SH-SY5Y (cell line): ENCODE data around the gene ARHGAP28.

ENCODE experiments used
- GATA2 ChIP-seq: IDR thresholded peaks from 2 replicates; pipeline ENCODE4 v1.6.1; 2011; ENCODE audit warnings: mild to moderate bottlenecking, low read depth, low read length
- GATA3 ChIP-seq: IDR thresholded peaks from 2 replicates; pipeline ENCODE4 v1.6.1; 2011; ENCODE audit warnings: low read depth, mild to moderate bottlenecking, low read length, moderate library complexity

ARHGAP28 gene

DNA sequence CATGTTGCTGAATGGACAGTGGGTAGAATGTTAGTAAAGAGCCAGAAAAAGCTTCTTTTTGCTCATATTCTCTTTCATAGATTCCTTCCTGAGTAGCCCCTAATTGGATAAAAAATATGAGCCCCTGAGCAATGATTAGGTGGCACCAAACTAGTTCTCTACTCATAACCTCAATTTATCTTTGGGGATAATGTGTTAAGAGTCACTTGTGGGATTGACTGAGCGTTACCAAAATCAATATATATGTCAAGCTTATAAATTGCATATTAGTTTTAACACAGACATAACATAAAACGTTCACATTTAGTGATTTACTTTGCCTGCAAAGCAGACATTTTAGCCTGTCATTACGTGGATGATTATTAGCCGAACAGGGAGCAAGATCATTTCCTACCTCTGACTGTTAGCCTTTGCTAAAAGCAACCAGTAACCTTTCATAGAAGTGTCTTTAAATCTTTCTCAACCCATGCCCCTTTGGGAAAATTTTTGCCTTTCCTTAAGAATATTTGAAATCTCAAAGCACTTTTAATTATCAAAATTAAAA lies 85.4 kb downstream of the ARHGAP28 start:
- TF ChIP-seq GATA3: no peak

- TF ChIP-seq GATA2 (no peak), GATA3 (no peak)
These were observed 86.6 kb downstream of the ARHGAP28 start for GRCh38 chr18:6816154-6816553.

- TF ChIP-seq GATA2: no peak
- TF ChIP-seq GATA3: no peak
These were observed 89.8 kb downstream of the ARHGAP28 start for GRCh38 chr18:6819332-6819731.

- TF ChIP-seq GATA3 (no peak), GATA2 (no peak)
These were observed 90.8 kb downstream of the ARHGAP28 start for GRCh38 chr18:6820314-6820713.

GRCh38 chr18:6821356-6821755 lies 91.8 kb downstream of the ARHGAP28 start:
- TF ChIP-seq GATA3: no peak
- TF ChIP-seq GATA2: no peak

GRCh38 chr18:6830916-6831315 lies 101.4 kb downstream of the ARHGAP28 start:
- TF ChIP-seq GATA2 (no peak), GATA3 (no peak)

DNA sequence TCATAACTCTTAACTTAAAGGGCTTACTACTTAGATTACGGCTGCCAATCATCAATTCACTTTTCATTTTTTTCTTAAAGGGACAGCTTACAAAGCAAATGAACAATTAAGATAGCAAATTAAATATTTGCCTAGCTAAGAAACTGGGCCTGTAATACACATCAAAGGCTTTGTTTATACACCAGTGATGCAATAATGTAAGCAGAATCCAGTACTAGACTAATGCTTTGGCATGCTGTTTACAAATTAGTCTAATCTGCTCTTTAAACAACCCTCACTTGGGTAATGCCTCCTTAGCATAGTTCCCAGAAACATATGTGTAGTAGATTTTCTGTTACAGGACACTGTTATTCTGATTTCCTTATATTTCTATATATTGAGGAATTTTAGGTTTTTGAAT lies 105.8 kb downstream of the ARHGAP28 start:
- no peak for TF ChIP-seq GATA3
- TF ChIP-seq GATA2: no peak

GRCh38 chr18:6836331-6836730 lies 106.8 kb downstream of the ARHGAP28 start:
- no peak for TF ChIP-seq GATA3
- no peak for TF ChIP-seq GATA2

DNA sequence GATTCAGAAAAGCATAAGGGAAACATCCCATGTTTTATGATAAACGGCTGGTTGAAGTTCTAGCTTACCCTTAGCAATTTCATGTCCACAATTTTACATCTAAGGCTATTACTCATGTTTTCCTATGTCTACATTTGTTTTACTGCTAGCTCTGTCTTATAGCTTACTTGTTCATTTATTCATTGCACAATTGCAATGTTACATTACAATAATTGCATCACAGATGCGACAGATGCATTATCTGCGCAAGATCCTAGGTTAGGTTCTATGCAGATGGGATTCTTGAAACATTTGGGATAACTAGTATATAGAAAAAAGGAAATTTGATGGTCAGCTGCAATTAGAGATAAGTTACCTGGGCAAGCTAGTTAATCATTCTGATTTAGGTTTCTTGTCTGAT lies 108.4 kb downstream of the ARHGAP28 start:
- TF ChIP-seq GATA2 (no peak), GATA3 (no peak)

DNA sequence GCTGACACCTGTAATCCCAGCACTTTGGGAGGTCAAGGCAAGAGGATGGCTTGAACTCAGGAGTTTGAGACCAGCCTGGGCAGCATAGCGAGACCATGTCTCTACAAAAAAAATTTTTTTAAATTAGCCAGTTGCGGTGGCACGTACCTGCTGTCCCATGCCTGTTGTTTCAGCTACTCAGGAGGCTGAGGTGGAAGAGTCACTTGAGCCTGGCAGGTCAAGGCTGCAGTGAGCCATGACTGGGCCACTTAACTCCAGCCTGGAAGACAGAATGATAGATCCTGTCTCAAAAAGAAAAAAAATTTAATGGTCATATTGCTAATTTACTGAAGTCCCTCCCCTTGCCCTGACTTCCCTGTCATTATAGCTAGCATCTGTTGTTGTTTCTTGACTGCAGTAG lies 112.6 kb downstream of the ARHGAP28 start:
- no peak for TF ChIP-seq GATA2
- TF ChIP-seq GATA3: no peak

GRCh38 chr18:6843308-6843707 lies 113.8 kb downstream of the ARHGAP28 start:
- TF ChIP-seq GATA2 (no peak), GATA3 (no peak)

- no peak for TF ChIP-seq GATA3
- TF ChIP-seq GATA2: no peak
These were observed 120.9 kb downstream of the ARHGAP28 start for GRCh38 chr18:6850396-6850795.

- TF ChIP-seq GATA3: no peak
- TF ChIP-seq GATA2: no peak
These were observed 122.0 kb downstream of the ARHGAP28 start for GRCh38 chr18:6851480-6851879.

GRCh38 chr18:6854811-6855210 lies 125.3 kb downstream of the ARHGAP28 start:
- TF ChIP-seq GATA2: no peak

- TF ChIP-seq GATA2 (no peak), GATA3 (no peak)
These were observed 126.3 kb downstream of the ARHGAP28 start for GRCh38 chr18:6855767-6856166.

DNA sequence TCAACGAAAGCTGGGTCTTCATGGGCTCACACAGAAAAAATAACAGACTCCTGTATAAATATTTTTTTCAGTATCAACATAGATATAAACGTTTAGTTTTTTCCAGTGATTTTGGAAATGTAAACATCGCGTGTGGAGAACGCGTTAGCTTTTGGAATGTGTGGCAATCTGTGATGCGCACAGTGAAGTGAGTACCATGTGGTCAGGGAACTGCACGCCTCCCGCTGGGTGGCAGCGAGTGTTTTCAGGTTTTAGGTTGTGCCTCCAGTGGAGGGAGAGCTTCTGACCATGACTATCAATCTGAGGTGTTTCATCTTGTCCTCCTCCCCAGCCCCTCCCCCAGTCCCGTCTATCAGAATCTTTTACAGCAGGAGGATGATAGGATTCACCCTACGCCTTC lies 127.8 kb downstream of the ARHGAP28 start:
- no peak for TF ChIP-seq GATA3
- no peak for TF ChIP-seq GATA2

GRCh38 chr18:6859676-6860422 lies 130.3 kb downstream of the ARHGAP28 start:
- TF ChIP-seq GATA2 (no peak), GATA3 (no peak)

DNA sequence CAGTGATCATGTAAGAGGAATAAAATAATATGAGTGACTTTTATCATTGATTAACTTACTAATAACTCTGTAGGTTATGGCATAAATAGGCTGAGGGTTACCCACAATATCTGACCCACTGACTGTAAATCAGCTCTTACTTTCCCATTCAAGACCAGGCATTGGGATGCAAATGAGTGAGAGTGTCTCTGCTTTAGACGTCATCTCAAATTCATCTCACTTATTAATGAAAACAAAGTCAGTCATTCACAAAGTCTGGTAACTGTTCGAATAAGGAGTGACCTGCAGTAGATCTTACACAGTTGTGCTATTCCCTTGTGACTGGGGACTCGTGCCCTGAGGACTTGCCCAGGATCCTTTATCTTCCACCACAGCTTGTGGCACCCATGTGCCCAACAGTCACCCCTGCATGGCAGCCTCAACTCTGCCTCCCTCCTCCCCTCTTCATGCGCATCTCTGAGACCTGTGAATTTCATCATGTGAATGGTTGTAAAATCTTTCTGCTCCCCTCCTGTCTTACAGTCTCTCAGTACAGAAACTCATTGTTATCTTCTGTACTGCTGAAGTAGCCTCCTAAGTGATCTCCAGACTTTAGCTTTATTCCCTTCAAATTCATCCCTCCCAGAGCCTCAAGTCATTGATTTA lies 131.4 kb downstream of the ARHGAP28 start:
- no peak for TF ChIP-seq GATA3
- no peak for TF ChIP-seq GATA2
